Testis (tissue), 2 donors: ENCODE results near the gene CCHCR1.
"Not testable (repeated sequence)": the region's sequence is repeated elsewhere in the genome, so short reads cannot be mapped to it uniquely, and the experiment has no call there.

Experiments used
- POLR2A ChIP-seq: fragments of 450-650 bp; IDR thresholded peaks from one replicate; pipeline ENCODE4 v1.6.1; 2017; ENCODE audit warnings: antibody characterized with exemption, mild to moderate bottlenecking, moderate library complexity
- TF ChIP-seq, protein P1 (sequence below), 3 experiments: fragments of 450-650 bp in 2 of 3; fragments of 200-600 bp in 1 of 3; sonication (generic) in 1 of 3; IDR thresholded peaks; one replicate each; pipeline ENCODE4 v1.5.1; 2016 to 2019; ENCODE audit warnings: antibody characterized with exemption in 3 of 3, mild to moderate bottlenecking in 2 of 3, moderate library complexity in 1 of 3

DNA sequence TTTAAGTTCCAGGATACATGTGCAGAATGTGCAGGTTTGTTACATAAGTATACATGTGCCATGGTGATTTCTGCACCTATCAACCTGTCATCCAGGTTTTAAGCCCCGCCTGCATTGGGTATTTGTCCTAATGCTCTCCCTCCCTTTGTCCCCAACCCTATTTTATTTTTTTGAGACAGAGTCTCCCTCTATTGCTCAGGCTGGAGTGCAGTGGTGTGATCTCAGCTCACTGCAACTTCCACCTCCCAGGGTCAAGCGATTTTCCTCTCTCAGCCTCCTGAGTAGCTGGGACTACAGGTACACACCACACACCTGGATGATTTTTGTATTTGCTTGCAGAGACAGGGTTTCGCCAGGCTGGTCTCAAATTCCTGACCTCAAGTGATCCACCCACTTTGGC lies 31.6 kb upstream of the CCHCR1 start:
- TF ChIP-seq, protein P1, sequence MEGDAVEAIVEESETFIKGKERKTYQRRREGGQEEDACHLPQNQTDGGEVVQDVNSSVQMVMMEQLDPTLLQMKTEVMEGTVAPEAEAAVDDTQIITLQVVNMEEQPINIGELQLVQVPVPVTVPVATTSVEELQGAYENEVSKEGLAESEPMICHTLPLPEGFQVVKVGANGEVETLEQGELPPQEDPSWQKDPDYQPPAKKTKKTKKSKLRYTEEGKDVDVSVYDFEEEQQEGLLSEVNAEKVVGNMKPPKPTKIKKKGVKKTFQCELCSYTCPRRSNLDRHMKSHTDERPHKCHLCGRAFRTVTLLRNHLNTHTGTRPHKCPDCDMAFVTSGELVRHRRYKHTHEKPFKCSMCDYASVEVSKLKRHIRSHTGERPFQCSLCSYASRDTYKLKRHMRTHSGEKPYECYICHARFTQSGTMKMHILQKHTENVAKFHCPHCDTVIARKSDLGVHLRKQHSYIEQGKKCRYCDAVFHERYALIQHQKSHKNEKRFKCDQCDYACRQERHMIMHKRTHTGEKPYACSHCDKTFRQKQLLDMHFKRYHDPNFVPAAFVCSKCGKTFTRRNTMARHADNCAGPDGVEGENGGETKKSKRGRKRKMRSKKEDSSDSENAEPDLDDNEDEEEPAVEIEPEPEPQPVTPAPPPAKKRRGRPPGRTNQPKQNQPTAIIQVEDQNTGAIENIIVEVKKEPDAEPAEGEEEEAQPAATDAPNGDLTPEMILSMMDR (IDR thresholded peaks at IDR 0.05) = not testable (repeated sequence)
- TF ChIP-seq POLR2A = not testable (repeated sequence)
